IPS-20b (cell line): Measurements from ENCODE around the gene PRR30.
A peak's percentile ranks its signal among the peaks of the same experiment; 100 is the strongest.

Source experiments
- H3K27ac ChIP-seq: one replicate; pipeline ENCODE4 v1.5.1; 2013; ENCODE audit warnings: low read length
- H3K27me3 ChIP-seq: 2 replicates; pipeline ENCODE4 v1.6.1; 2013; ENCODE audit warnings: mild to moderate bottlenecking, low read length, inconsistent platforms; ENCODE audit not compliant: insufficient read depth
- H3K36me3 ChIP-seq: 2 replicates; pipeline ENCODE4 v1.6.1; 2013; ENCODE audit warnings: low read depth, mild to moderate bottlenecking, inconsistent platforms, low read length, moderate library complexity; ENCODE audit not compliant: insufficient read depth
- H3K4me1 ChIP-seq: 2 replicates; pipeline ENCODE4 v1.6.1; 2013; ENCODE audit warnings: mild to moderate bottlenecking, control low read depth, inconsistent platforms, low read length, moderate library complexity; ENCODE audit not compliant: insufficient read depth
- H3K4me3 ChIP-seq: 2 replicates; pipeline ENCODE4 v1.5.1; 2013; ENCODE audit warnings: mild to moderate bottlenecking, low read length, inconsistent platforms
- H3K9ac ChIP-seq: 2 replicates; pipeline ENCODE4 v1.6.1; 2013; ENCODE audit warnings: low read depth, mild to moderate bottlenecking, inconsistent platforms, low read length, moderate library complexity
- H3K9me3 ChIP-seq: 2 replicates; pipeline ENCODE4 v1.6.1; 2013; ENCODE audit warnings: mild to moderate bottlenecking, low read depth, low read length, inconsistent platforms; ENCODE audit not compliant: insufficient read depth

Gene PRR30

GRCh38 chr2:27092696-27093429 lies 46.3 kb downstream of the PRR30 start:
- Histone ChIP-seq H3K36me3 (no peaks in the 10 kb centered on the region), H3K9ac (no peak overlapping the region), H3K27me3 (peaks cover 3% of the 10 kb centered on the region; the same call in 1 of the 2 replicates), H3K4me1 (no peaks in the 10 kb centered on the region), H3K27ac (no peak overlapping the region), H3K9me3 (no peaks in the 10 kb centered on the region), H3K4me3 (no peak overlapping the region)

- no peak overlapping the region for H3K27ac ChIP-seq
- no peak overlapping the region for H3K9ac ChIP-seq
- no peaks in the 10 kb centered on the region for H3K36me3 ChIP-seq
- H3K4me1 ChIP-seq = peaks cover 3% of the 10 kb centered on the region; the same call in 1 of the 2 replicates
- H3K9me3 ChIP-seq = no peaks in the 10 kb centered on the region
- H3K27me3 ChIP-seq = peaks cover 12% of the 10 kb centered on the region
- no peak overlapping the region for H3K4me3 ChIP-seq
Measured at GRCh38 chr2:27091746-27092695, 47.2 kb downstream of the PRR30 start.

- H3K9ac ChIP-seq = no peak overlapping the region
- peaks cover 30% of the 10 kb centered on the region for H3K27me3 ChIP-seq
- H3K9me3 ChIP-seq = no peaks in the 10 kb centered on the region
- H3K27ac ChIP-seq = no peak overlapping the region
- H3K36me3 ChIP-seq = no peaks in the 10 kb centered on the region
- no peak overlapping the region for H3K4me3 ChIP-seq
- H3K4me1 ChIP-seq = peaks cover 8% of the 10 kb centered on the region; the same call in 1 of the 2 replicates
Measured at GRCh38 chr2:27089111-27089954, 49.9 kb downstream of the PRR30 start.

DNA sequence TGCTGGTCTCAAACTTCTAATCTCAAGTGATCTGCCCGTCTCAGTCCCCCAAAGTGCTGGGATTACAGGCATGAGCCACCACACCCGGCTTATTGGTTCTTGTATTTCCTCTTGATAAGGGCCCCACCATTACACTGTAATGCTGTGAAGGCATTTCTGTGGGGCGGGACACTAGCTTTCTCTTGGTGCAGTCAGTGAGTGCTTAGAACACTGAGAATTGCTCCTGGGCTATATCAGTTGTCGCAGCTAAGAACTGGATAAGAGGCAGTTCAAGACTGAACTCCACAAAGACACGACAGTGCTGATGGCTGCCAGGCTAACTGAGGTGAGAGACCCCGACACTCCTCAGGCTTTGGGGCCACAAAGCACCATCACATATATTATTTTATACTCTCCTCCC lies 50.6 kb downstream of the PRR30 start:
- Histone ChIP-seq H3K4me3 (no peak overlapping the region), H3K36me3 (no peaks in the 10 kb centered on the region), H3K27ac (no peak overlapping the region), H3K9ac (no peak overlapping the region), H3K9me3 (no peaks in the 10 kb centered on the region), H3K4me1 (peaks cover 8% of the 10 kb centered on the region; the same call in 1 of the 2 replicates), H3K27me3 (peaks cover 30% of the 10 kb centered on the region)

GRCh38 chr2:27087823-27088410 lies 51.3 kb downstream of the PRR30 start:
- H3K4me3 ChIP-seq = peak overlapping the region; percentile 85
- H3K27ac ChIP-seq = no peak overlapping the region
- peaks cover 8% of the 10 kb centered on the region; the same call in 1 of the 2 replicates for H3K4me1 ChIP-seq

More at GRCh38 chr2:27087823-27088410, 51.3 kb downstream of the PRR30 start:
- H3K9me3 ChIP-seq = no peaks in the 10 kb centered on the region
- H3K36me3 ChIP-seq = no peaks in the 10 kb centered on the region
- peaks cover 30% of the 10 kb centered on the region for H3K27me3 ChIP-seq
- H3K9ac ChIP-seq = no peak overlapping the region
